PC-9 (cell line): ENCODE results near the gene ITGAD.

Experiments used
- CTCF ChIP-seq: fragments of 200-600 bp; sonication (generic); conservative IDR thresholded peaks from 2 replicates; pipeline ENCODE4 v1.6.1; 2017; ENCODE audit warnings: mixed run types, antibody characterized with exemption, mild to moderate bottlenecking, moderate library complexity
- EZH2 ChIP-seq: fragments of 200-600 bp; sonication (generic); IDR thresholded peaks from 2 replicates; pipeline ENCODE4 v1.8.0; 2017; ENCODE audit warnings: antibody characterized with exemption, low read depth

- peak; percentile 73 for TF ChIP-seq CTCF
- no peak for TF ChIP-seq EZH2
Observed at GRCh38 chr16:31460582-31461002, 67.5 kb downstream of the ITGAD start.
